Mammary epithelial cell (primary cell): ENCODE results near the gene GLIPR2.
"Not testable (repeated sequence)": the region's sequence is repeated elsewhere in the genome, so short reads cannot be mapped to it uniquely, and the experiment has no call there.

ENCODE experiments used
- CTCF ChIP-seq, 2 donors: IDR thresholded peaks in 1 of 2; conservative IDR thresholded peaks in 1 of 2; 2 replicates each; pipeline ENCODE4 v1.5.1; 2011 to 2012; ENCODE audit warnings: inconsistent platforms in 2 of 2, low read length in 2 of 2, mild to moderate bottlenecking in 2 of 2, control low read depth in 1 of 2, low read depth in 1 of 2; ENCODE audit not compliant: insufficient read depth in 1 of 2; ENCODE audit errors: extremely low read depth in 1 of 2
- EZH2 ChIP-seq: IDR thresholded peaks from 2 replicates; pipeline ENCODE4 v1.6.1; 2012; ENCODE audit warnings: low read length, inconsistent platforms, borderline replicate concordance

- TF ChIP-seq CTCF (conservative IDR thresholded peaks at IDR 0.05 in 1 of 2, IDR thresholded peaks at IDR 0.05 in 1 of 2; ENCODE audit: extremely low read depth in 1 of 2, insufficient read depth in 1 of 2, low read depth in 1 of 2, low read length in 2 of 2); EZH2: not testable (repeated sequence)
Observed at GRCh38 chr9:36180243-36180642, 43.7 kb downstream of the GLIPR2 start.
